Caco-2 (cell line): Measurements from ENCODE around the gene HOXD12. TPM values are rescaled to one million over a fixed set of nuclear protein-coding genes. Genes with fewer than 3 reads are reported as not detected.

Experiments
- BruUV-seq: library from RNA; stranded (reverse); fragments of 400-500 nt; replicated peaks from 2 replicates; lab custom pipeline; 2021; lab: Mats Ljungman, UMichigan
- CTCF ChIA-PET: fragments of 300-600 bp; sonication (Branson Sonifier 250); formaldehyde crosslinking; loops from one replicate; lab custom pipeline; 2022; ENCODE audit warnings: antibody characterized with exemption; lab: Charles Lee
- POLR2A ChIA-PET: fragments of 300-600 bp; sonication (Branson Sonifier 250); formaldehyde crosslinking; loops from one replicate; lab custom pipeline; 2022; ENCODE audit warnings: antibody characterized with exemption; lab: Charles Lee
- DNase-seq, 2 experiments: peaks; one replicate each; pipeline versions ENCODE4 v3.0.0 to v3.0.0-alpha.2; 2020 to 2022
- H3K27me3 ChIP-seq: replicated peaks from 2 replicates; pipeline ENCODE4 v1.6.0; 2011; ENCODE audit warnings: low read length; ENCODE audit not compliant: control insufficient read depth, insufficient read depth
- H3K36me3 ChIP-seq: 2 replicates; pipeline ENCODE4 v1.5.1; 2011; ENCODE audit warnings: low read length; ENCODE audit not compliant: control insufficient read depth, insufficient read depth
- H3K4me1 ChIP-seq: fragments of 250-450 bp; sonication (Bioruptor Pico); 2 replicates; pipeline ENCODE4 v1.5.1; 2020; ENCODE audit warnings: mild to moderate bottlenecking
- H3K4me3 ChIP-seq: 2 replicates; pipeline ENCODE4 v1.5.1; 2011; ENCODE audit warnings: low read depth, mild to moderate bottlenecking, control low read depth, low read length
- H3K9me3 ChIP-seq: fragments of 250-450 bp; sonication (Bioruptor Pico); 2 replicates; pipeline ENCODE4 v1.5.1; 2020; ENCODE audit warnings: mild to moderate bottlenecking, moderate library complexity
- H3K27ac Mint-ChIP-seq: one replicate; pipeline ENCODE4 v1.8.0; 2022; ENCODE audit warnings: mixed read lengths; ENCODE audit not compliant: unreplicated experiment
- H3K27me3 Mint-ChIP-seq: one replicate; pipeline ENCODE4 v1.8.0; 2022; ENCODE audit warnings: mixed read lengths; ENCODE audit not compliant: insufficient read depth, unreplicated experiment
- H3K36me3 Mint-ChIP-seq: one replicate; pipeline ENCODE4 v1.8.0; 2022; ENCODE audit warnings: mild to moderate bottlenecking, mixed read lengths; ENCODE audit not compliant: insufficient read depth, unreplicated experiment
- H3K4me1 Mint-ChIP-seq: one replicate; pipeline ENCODE4 v1.8.0; 2022; ENCODE audit warnings: low read depth, mixed read lengths; ENCODE audit not compliant: unreplicated experiment
- H3K4me3 Mint-ChIP-seq: one replicate; pipeline ENCODE4 v1.8.0; 2022; ENCODE audit warnings: mild to moderate bottlenecking, moderate library complexity, mixed read lengths; ENCODE audit not compliant: unreplicated experiment
- H3K9me3 Mint-ChIP-seq: one replicate; pipeline ENCODE4 v1.8.0; 2022; ENCODE audit warnings: mixed read lengths; ENCODE audit not compliant: unreplicated experiment
- intact Hi-C: fragments of 100-400 bp; cut with micrococcal nuclease; formaldehyde crosslinking; loops from one replicate; pipeline ENCODE4 v1.10.0; 2022; ENCODE audit not compliant: unreplicated experiment
- total RNA-seq: library from RNA; stranded (reverse); gene quantifications from 2 replicates; pipeline ENCODE4 v1.2.3, GENCODE V29; 2022
- TF ChIP-seq, protein P1 (sequence below), 2 experiments: fragments of 200-600 bp in 1 of 2; IDR thresholded peaks; 1 replicate in 1 of 2; 2 replicates in 1 of 2; pipeline versions ENCODE4 v1.5.1 to v1.8.0; 2011 to 2022; ENCODE audit warnings: antibody characterized with exemption in 1 of 2, control low read depth in 1 of 2, inconsistent platforms in 1 of 2, low read depth in 1 of 2, low read length in 1 of 2, mild to moderate bottlenecking in 1 of 2, moderate library complexity in 1 of 2; ENCODE audit not compliant: insufficient read depth in 1 of 2, severe bottlenecking in 1 of 2, unreplicated experiment in 1 of 2

HOXD12 gene
- total RNA-seq, 1 experiment from 2014 or later: not detected

DNA sequence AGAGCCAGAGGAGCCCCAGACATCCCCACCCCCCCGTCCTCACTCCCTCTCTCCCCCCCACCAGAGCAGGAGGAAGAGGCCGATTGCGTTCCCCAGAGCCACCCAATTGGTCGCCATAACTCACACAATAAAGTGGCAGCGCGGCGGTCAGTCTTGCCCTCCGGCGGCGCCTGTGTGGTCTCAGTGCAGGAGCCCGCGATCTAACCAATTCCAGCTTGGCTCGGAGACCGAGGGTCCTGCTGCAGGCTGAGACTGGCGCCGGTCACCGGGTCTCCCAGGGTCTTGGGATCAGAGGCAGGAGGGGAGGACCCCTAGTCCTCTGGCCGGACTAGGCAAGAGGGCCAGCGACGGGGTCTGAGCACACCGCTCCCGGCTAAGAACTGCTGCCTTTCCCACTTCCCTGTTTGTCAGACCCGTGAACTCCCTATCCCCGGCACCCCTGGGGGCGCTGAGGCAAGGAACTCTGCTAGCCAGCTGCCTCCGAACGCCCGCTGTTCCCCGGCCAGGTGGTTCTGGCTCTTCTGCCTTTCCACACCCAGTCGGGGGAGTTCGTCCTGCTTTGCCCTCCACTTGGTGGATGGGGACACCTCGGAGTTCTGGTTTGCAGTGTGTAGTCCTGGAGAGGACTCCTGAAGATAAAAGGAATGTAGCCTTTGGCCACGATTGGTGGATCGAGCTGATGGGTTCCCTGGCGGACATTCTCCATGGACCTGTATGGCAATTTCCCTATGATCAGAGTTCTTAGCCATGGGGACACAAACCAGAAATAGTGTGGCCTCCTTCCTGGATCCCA lies 1.0 kb upstream of the HOXD12 start:
- TF ChIP-seq, protein P1, sequence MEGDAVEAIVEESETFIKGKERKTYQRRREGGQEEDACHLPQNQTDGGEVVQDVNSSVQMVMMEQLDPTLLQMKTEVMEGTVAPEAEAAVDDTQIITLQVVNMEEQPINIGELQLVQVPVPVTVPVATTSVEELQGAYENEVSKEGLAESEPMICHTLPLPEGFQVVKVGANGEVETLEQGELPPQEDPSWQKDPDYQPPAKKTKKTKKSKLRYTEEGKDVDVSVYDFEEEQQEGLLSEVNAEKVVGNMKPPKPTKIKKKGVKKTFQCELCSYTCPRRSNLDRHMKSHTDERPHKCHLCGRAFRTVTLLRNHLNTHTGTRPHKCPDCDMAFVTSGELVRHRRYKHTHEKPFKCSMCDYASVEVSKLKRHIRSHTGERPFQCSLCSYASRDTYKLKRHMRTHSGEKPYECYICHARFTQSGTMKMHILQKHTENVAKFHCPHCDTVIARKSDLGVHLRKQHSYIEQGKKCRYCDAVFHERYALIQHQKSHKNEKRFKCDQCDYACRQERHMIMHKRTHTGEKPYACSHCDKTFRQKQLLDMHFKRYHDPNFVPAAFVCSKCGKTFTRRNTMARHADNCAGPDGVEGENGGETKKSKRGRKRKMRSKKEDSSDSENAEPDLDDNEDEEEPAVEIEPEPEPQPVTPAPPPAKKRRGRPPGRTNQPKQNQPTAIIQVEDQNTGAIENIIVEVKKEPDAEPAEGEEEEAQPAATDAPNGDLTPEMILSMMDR (IDR thresholded peaks at IDR 0.05; ENCODE audit: insufficient read depth in 1 of 2, low read depth in 1 of 2, low read length in 1 of 2, severe bottlenecking in 1 of 2, unreplicated experiment in 1 of 2): no peak
- Mint-ChIP-seq H3K4me3 (peak overlapping the region; percentile 66), H3K4me1 (no peaks in the 10 kb centered on the region), H3K27me3 (peaks cover 39% of the 10 kb centered on the region), H3K27ac (no peak overlapping the region), H3K36me3 (no peaks in the 10 kb centered on the region), H3K9me3 (no peaks in the 10 kb centered on the region)
- intact Hi-C loops: loop anchor here (10.0 kb wide), 2 partner anchors 494 to 1064 kb away; no protein-coding TSS in a partner anchor
- no peak overlapping the region for H3K4me3 ChIP-seq
- POLR2A ChIA-PET: no interaction called here
- H3K4me1 ChIP-seq: peaks cover 9% of the 10 kb centered on the region
- H3K36me3 ChIP-seq: no peaks in the 10 kb centered on the region
- no peaks in the 10 kb centered on the region for H3K9me3 ChIP-seq
- no TSS peak for BruUV-seq
- H3K27me3 ChIP-seq: peaks cover 9% of the 10 kb centered on the region
- CTCF ChIA-PET: interaction anchor here (1.3 to 1.4 kb wide), 4 partner anchors 408 to 895 kb away, joined by 3 to 16 read pairs (median 7); no protein-coding TSS in a partner anchor
- peak in 1 of 2 experiments; percentile 31 for DNase-seq

DNA sequence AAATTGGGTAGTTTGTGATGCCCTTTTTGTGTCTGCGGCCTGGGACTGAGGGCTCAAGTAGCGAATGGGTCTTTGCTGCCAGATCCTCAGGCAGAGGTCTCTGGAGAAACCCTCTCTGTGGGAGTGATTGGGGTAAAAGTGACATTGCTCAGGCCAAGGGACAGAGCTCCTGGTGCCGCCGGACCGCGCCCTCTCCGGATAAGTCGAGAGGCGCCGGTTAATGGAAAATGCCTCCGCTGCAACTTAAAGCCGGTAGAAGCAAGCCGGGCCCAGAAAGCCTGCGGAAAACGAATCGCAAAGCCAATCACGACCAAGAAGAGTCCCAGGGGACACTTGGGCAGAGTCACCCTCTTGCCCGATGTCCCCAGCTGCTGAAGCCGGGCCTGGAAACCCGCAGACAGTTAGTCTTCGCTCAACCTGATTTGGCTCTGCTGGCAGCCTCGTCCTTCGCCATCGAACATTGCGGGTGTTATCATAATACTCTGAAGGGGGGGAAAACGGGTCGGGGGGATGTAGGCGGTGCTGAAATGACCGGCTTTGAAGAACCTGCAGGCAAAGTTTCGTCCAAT lies 352 bp upstream of the HOXD12 start:
- Mint-ChIP-seq H3K27ac (no peak overlapping the region), H3K9me3 (no peaks in the 10 kb centered on the region), H3K36me3 (no peaks in the 10 kb centered on the region), H3K4me3 (no peak overlapping the region), H3K4me1 (peaks cover 3% of the 10 kb centered on the region), H3K27me3 (peaks cover 36% of the 10 kb centered on the region)
- peak in 1 of 2 experiments; percentile 16 for DNase-seq
- ChIA-PET POLR2A (no interaction called here), CTCF (no interaction called here)
- Histone ChIP-seq H3K27me3 (peaks cover 7% of the 10 kb centered on the region), H3K36me3 (no peaks in the 10 kb centered on the region), H3K9me3 (no peaks in the 10 kb centered on the region), H3K4me3 (no peak overlapping the region), H3K4me1 (peaks cover 10% of the 10 kb centered on the region)
- no TSS peak for BruUV-seq
- TF ChIP-seq, protein P1 (IDR thresholded peaks at IDR 0.05; ENCODE audit: insufficient read depth in 1 of 2, low read depth in 1 of 2, low read length in 1 of 2, severe bottlenecking in 1 of 2, unreplicated experiment in 1 of 2): no peak
- intact Hi-C loops: loop anchor here (10.0 kb wide), 2 partner anchors 494 to 1064 kb away; no protein-coding TSS in a partner anchor

DNA sequence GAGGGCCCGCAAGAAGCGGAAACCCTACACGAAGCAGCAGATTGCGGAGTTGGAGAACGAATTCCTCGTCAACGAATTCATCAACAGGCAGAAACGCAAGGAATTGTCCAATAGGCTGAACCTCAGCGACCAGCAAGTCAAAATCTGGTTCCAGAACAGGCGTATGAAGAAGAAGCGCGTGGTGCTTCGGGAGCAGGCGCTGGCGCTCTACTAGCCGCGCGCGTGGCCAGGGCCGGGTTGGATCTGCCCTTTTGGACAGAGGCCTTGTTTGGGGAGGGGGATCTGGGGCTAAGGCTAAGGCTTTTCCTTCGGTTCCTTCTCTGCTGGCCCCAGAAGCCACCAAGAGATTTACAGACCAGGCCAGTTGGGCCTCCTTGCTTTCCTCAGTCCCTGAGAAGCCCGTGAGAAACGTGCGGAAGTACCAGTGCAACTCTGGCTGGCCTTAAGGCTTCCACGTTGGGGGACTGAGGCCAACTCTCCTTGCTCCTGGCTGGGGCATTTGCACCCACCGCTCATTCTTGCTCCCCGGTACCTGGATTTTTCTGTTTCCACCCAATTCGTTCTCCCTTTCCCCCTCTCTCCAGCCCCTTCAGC lies 1.0 kb downstream of the HOXD12 start:
- Histone ChIP-seq H3K4me3 (no peak overlapping the region), H3K36me3 (no peaks in the 10 kb centered on the region), H3K4me1 (peaks cover 18% of the 10 kb centered on the region), H3K27me3 (peaks cover 5% of the 10 kb centered on the region), H3K9me3 (no peaks in the 10 kb centered on the region)
- no TSS peak for BruUV-seq
- H3K27ac Mint-ChIP-seq: no peak overlapping the region
- H3K4me1 Mint-ChIP-seq: peaks cover 8% of the 10 kb centered on the region
- no peak overlapping the region for H3K4me3 Mint-ChIP-seq
- intact Hi-C loops: no loop called here
- ChIA-PET CTCF (no interaction called here), POLR2A (no interaction called here)
- no peaks in the 10 kb centered on the region for H3K9me3 Mint-ChIP-seq
- peak in 1 of 2 experiments; percentile 10 for DNase-seq
- TF ChIP-seq, protein P1 (IDR thresholded peaks at IDR 0.05; ENCODE audit: insufficient read depth in 1 of 2, low read depth in 1 of 2, low read length in 1 of 2, severe bottlenecking in 1 of 2, unreplicated experiment in 1 of 2): no peak
- no peaks in the 10 kb centered on the region for H3K36me3 Mint-ChIP-seq
- H3K27me3 Mint-ChIP-seq: peaks cover 48% of the 10 kb centered on the region
